Panc1 (cell line): Measurements from ENCODE around the gene TSPAN10. TPM values are rescaled to one million over a fixed set of nuclear protein-coding genes. Genes with fewer than 3 reads are reported as not detected.

Experiments
- ATAC-seq: fragments of 200-7000 bp; cut with Tn5 transposase; 2 replicates; pipeline ENCODE4 v1.9.1; 2020; ENCODE audit warnings: mild to moderate bottlenecking, moderate library complexity
- Bru-seq: library from RNA; stranded (reverse); fragments of 400-500 nt; gene quantifications from one replicate; lab custom pipeline; 2021; lab: Mats Ljungman, UMichigan
- BruChase-seq, 2 experiments: library from RNA; stranded (reverse); fragments of 400-500 nt; gene quantifications; one replicate each; lab custom pipeline; 2021; lab: Mats Ljungman, UMichigan
- BruUV-seq: library from RNA; stranded (reverse); fragments of 400-500 nt; replicated peaks from 2 replicates; lab custom pipeline; 2021; lab: Mats Ljungman, UMichigan
- CTCF ChIA-PET: fragments of 300-600 bp; sonication (Branson Sonifier 250); formaldehyde crosslinking; loops from one replicate; lab custom pipeline; 2022; ENCODE audit warnings: antibody characterized with exemption; lab: Charles Lee
- POLR2A ChIA-PET: fragments of 300-600 bp; sonication (Branson Sonifier 250); formaldehyde crosslinking; loops from one replicate; lab custom pipeline; 2022; ENCODE audit warnings: antibody characterized with exemption; lab: Charles Lee
- DNase-seq: peaks from one replicate; pipeline ENCODE4 v3.0.0-alpha.2; 2010; ENCODE audit warnings: low read depth, low spot score
- H3K27ac ChIP-seq: 2 replicates; pipeline ENCODE4 v1.5.1; 2011; ENCODE audit warnings: mild to moderate bottlenecking, low read length, inconsistent platforms
- H3K27me3 ChIP-seq: fragments of 200-500 bp; sonication (Bioruptor generic); 2 replicates; pipeline ENCODE4 v1.6.0; 2014; ENCODE audit warnings: low read length, inconsistent platforms; ENCODE audit not compliant: control insufficient read depth, insufficient read depth
- H3K36me3 ChIP-seq: fragments of 200-500 bp; sonication (Bioruptor generic); 2 replicates; pipeline ENCODE4 v1.5.1; 2014; ENCODE audit warnings: inconsistent platforms, mild to moderate bottlenecking, low read length, moderate library complexity; ENCODE audit not compliant: control insufficient read depth, insufficient read depth
- H3K4me1 ChIP-seq: 2 replicates; pipeline ENCODE4 v1.5.1; 2011; ENCODE audit warnings: inconsistent platforms, mild to moderate bottlenecking, low read length, moderate library complexity; ENCODE audit not compliant: control insufficient read depth, insufficient read depth
- H3K4me3 ChIP-seq, 2 experiments: 2 replicates each; pipeline ENCODE4 v1.5.1; 2011 to 2012; ENCODE audit warnings: low read depth in 2 of 2, low read length in 2 of 2, mild to moderate bottlenecking in 2 of 2, inconsistent platforms in 1 of 2, moderate library complexity in 1 of 2
- H3K9me3 ChIP-seq: fragments of 200-500 bp; sonication (Bioruptor generic); 2 replicates; pipeline ENCODE4 v1.5.1; 2014; ENCODE audit warnings: low read depth, mild to moderate bottlenecking, inconsistent platforms, low read length, moderate library complexity; ENCODE audit not compliant: control insufficient read depth, insufficient read depth
- POLR2AphosphoS5 ChIP-seq: IDR thresholded peaks from 2 replicates; pipeline ENCODE4 v1.6.1; 2012; ENCODE audit warnings: mild to moderate bottlenecking, low read depth, low read length, moderate library complexity
- REST ChIP-seq, 2 experiments: IDR thresholded peaks; 2 replicates each; pipeline ENCODE4 v1.6.1; 2011 to 2012; ENCODE audit warnings: low read depth in 2 of 2, control low read depth in 1 of 2, low read length in 1 of 2, mild to moderate bottlenecking in 1 of 2, moderate library complexity in 1 of 2; ENCODE audit not compliant: insufficient read depth in 1 of 2
- SIN3A ChIP-seq: IDR thresholded peaks from 2 replicates; pipeline ENCODE4 v1.6.1; 2012; ENCODE audit warnings: low read depth, mild to moderate bottlenecking, low read length, moderate library complexity, borderline replicate concordance; ENCODE audit not compliant: insufficient read depth
- TCF7L2 ChIP-seq: IDR thresholded peaks from 2 replicates; pipeline ENCODE4 v1.6.1; 2011; ENCODE audit warnings: mild to moderate bottlenecking, low read depth, low read length, inconsistent platforms
- in situ Hi-C: cut with HindIII; loops from 2 replicates; pipeline ENCODE4 v1.10.0; 2016; ENCODE audit warnings: low sequenced_read_pairs, low pct_unique_long_range_greater_than_20kb
- intact Hi-C: fragments of 100-400 bp; cut with micrococcal nuclease; formaldehyde crosslinking; loops from one replicate; pipeline ENCODE4 v1.10.0; 2022; ENCODE audit not compliant: unreplicated experiment
- long read RNA-seq: library from polyadenylated mRNA; unstranded; transcript quantifications from one replicate; pipeline ENCODE4 v2.0.0, GENCODE V29; 2021; ENCODE audit not compliant: unreplicated experiment
- polyA plus RNA-seq: library from polyadenylated mRNA; unstranded; fragments of >200 nt; gene quantifications from one replicate; pipeline ENCODE4 v1.2.1, GENCODE V29; 2012; ENCODE audit warnings: missing spikeins; ENCODE audit not compliant: insufficient read length
- total RNA-seq: library from RNA; stranded (reverse); gene quantifications from one replicate; pipeline ENCODE4 v1.2.1, GENCODE V29; 2021; ENCODE audit not compliant: unreplicated experiment

Gene TSPAN10
- total RNA-seq (4.8 TPM), Bru-seq, nascent RNA (percentile 41 among the genes with signal in this experiment), BruChase-seq, experiment 1, labeled RNA remaining after a 2-hour chase (percentile 42 among the genes with signal in this experiment), BruChase-seq, experiment 2, labeled RNA remaining after a 6-hour chase (percentile 45 among the genes with signal in this experiment)
- polyA plus RNA-seq = 5.3 TPM
- long read RNA-seq, partial matches to known transcripts = 2 of 12 reads
- long read RNA-seq, other reads (novel, unspliced or antisense) = 7 of 12 reads

- H3K4me1 ChIP-seq = 0 out of 2 replicates have a peak, but pooled peaks cover 3% of the 10 kb centered on the region
- peaks cover 5% of the 10 kb centered on the region; the same call in 1 of the 2 replicates for H3K36me3 ChIP-seq
- TF ChIP-seq REST (IDR thresholded peaks at IDR 0.05; ENCODE audit: insufficient read depth in 1 of 2, low read depth in 2 of 2, low read length in 1 of 2) (0 out of 4 replicates have a peak, but pooled peaks of 1 of the 2 experiments have one; percentile 18), SIN3A (peak; percentile 98; the same call in 1 of the 2 replicates), POLR2AphosphoS5 (peak; percentile 91), TCF7L2 (no peak)
- POLR2A ChIA-PET = no interaction called here
- peak within 1 kb of the TSS; percentile 76 to 82 for H3K4me3 ChIP-seq
- no peaks in the 10 kb centered on the region for H3K9me3 ChIP-seq
- DNase-seq (peak; percentile 30), ATAC-seq (peak; percentile 93)
- peak within 1 kb of the TSS; percentile 92 for H3K27ac ChIP-seq
- CTCF ChIA-PET = no interaction called here
- no peaks in the 10 kb centered on the region for H3K27me3 ChIP-seq
- BruUV-seq = no TSS peak
- intact Hi-C loops (no loop called here), in situ Hi-C loops (no loop called here)
Observed at GRCh38 chr17:81636505-81637288, at the start of gene TSPAN10, which contains the start of gene NPLOC4. TSS of gene TSPAN10 (plus strand) at chr17:81637196. CDS start at chr17:81642413, 5,217 bp downstream. TSS of gene NPLOC4 (minus strand) at chr17:81637112. CDS start at chr17:81636930, 182 bp downstream.

GRCh38 chr17:81589612-81590011, 47.4 kb upstream of the TSPAN10 start:
- Histone ChIP-seq H3K4me3 (no peak overlapping the region), H3K27ac (peak overlapping the region; percentile 62), H3K27me3 (no peaks in the 10 kb centered on the region), H3K4me1 (peaks cover 11% of the 10 kb centered on the region), H3K36me3 (peaks cover 17% of the 10 kb centered on the region), H3K9me3 (no peaks in the 10 kb centered on the region)
- in situ Hi-C loops (no loop called here), intact Hi-C loops (no loop called here)
- ATAC-seq (no peak), DNase-seq (no peak)
- TF ChIP-seq POLR2AphosphoS5 (0 out of 2 replicates have a peak, but pooled peaks have one; percentile 46), REST (IDR thresholded peaks at IDR 0.05; ENCODE audit: insufficient read depth in 1 of 2, low read depth in 2 of 2, low read length in 1 of 2) (no peak)
- ChIA-PET POLR2A (interaction anchor here (0.7 kb wide), 1 partner anchor 16 kb away, joined by 6 read pairs; no protein-coding TSS in a partner anchor), CTCF (no interaction called here)
- no TSS peak for BruUV-seq
